ENCODE measurements around the gene SLIT1.
A peak's percentile ranks its signal among the peaks of the same experiment; 100 is the strongest.
"Not testable (repeated sequence)": the region's sequence is repeated elsewhere in the genome, so short reads cannot be mapped to it uniquely, and the experiment has no call there.

SLIT1 gene

GRCh38 chr10:97105303-97105702, 80.5 kb downstream of the SLIT1 start:
- DNase-seq = no peak

GRCh38 chr10:97103316-97104080, 82.3 kb downstream of the SLIT1 start:
- no peak for DNase-seq

GRCh38 chr10:97102441-97102840, 83.3 kb downstream of the SLIT1 start:
- no peak for DNase-seq

- DNase-seq = no peak
Measured at GRCh38 chr10:97101166-97101940, 84.4 kb downstream of the SLIT1 start.

GRCh38 chr10:97100657-97101056, 85.1 kb downstream of the SLIT1 start:
- DNase-seq = no peak

- DNase-seq = no peak
Measured at GRCh38 chr10:97099868-97100267, 85.9 kb downstream of the SLIT1 start.

GRCh38 chr10:97099089-97099488, 86.7 kb downstream of the SLIT1 start:
- DNase-seq = no peak

GRCh38 chr10:97097084-97097433, 88.7 kb downstream of the SLIT1 start:
- no peak for DNase-seq

GRCh38 chr10:97096261-97097083, 89.3 kb downstream of the SLIT1 start:
- peak; percentile 34 for DNase-seq

- DNase-seq = no peak
Measured at GRCh38 chr10:97095701-97096260, 90.0 kb downstream of the SLIT1 start.

- DNase-seq = no peak
Measured at GRCh38 chr10:97090644-97091043, 95.1 kb downstream of the SLIT1 start.

GRCh38 chr10:97090035-97090434, 95.7 kb downstream of the SLIT1 start:
- no peak for DNase-seq

- DNase-seq = no peak
Measured at GRCh38 chr10:97089209-97089870, 96.4 kb downstream of the SLIT1 start.

- no peak for DNase-seq
Measured at GRCh38 chr10:97087296-97087695, 98.5 kb downstream of the SLIT1 start.

GRCh38 chr10:97086530-97086929, 99.2 kb downstream of the SLIT1 start:
- no peak for DNase-seq

GRCh38 chr10:97083228-97083829, 102.4 kb downstream of the SLIT1 start:
- DNase-seq = no peak

GRCh38 chr10:97082575-97082974, 103.2 kb downstream of the SLIT1 start:
- not testable (repeated sequence) for DNase-seq

- peak; percentile 39 for DNase-seq
Measured at GRCh38 chr10:97081621-97082235, 104.0 kb downstream of the SLIT1 start.

- DNase-seq = no peak
Measured at GRCh38 chr10:97080051-97080776, 105.5 kb downstream of the SLIT1 start.

- DNase-seq = no peak
Measured at GRCh38 chr10:97079448-97079847, 106.3 kb downstream of the SLIT1 start.

- no peak for DNase-seq
Measured at GRCh38 chr10:97078938-97079445, 106.8 kb downstream of the SLIT1 start.

Measured in CD4-positive, alpha-beta T cell treated with Interleukin-17A for 1 hour (primary cell).